Ishikawa (cell line): Measurements from ENCODE around the gene KRT38.
A peak's percentile ranks its signal among the peaks of the same experiment; 100 is the strongest.

Experiments
- CEBPB ChIP-seq: IDR thresholded peaks from 2 replicates; pipeline ENCODE4 v1.6.1; 2012
- CREB1 ChIP-seq: IDR thresholded peaks from 2 replicates; pipeline ENCODE4 v1.6.1; 2012; ENCODE audit warnings: low read depth
- EGR1 ChIP-seq: IDR thresholded peaks from 2 replicates; pipeline ENCODE4 v1.6.1; 2012
- EP300 ChIP-seq: IDR thresholded peaks from 2 replicates; pipeline ENCODE4 v1.6.1; 2012; ENCODE audit warnings: borderline replicate concordance
- FOXM1 ChIP-seq: IDR thresholded peaks from 2 replicates; pipeline ENCODE4 v1.6.1; 2012; ENCODE audit warnings: low read depth, borderline replicate concordance
- NFIC ChIP-seq: IDR thresholded peaks from 2 replicates; pipeline ENCODE4 v1.6.1; 2012
- RAD21 ChIP-seq: IDR thresholded peaks from 2 replicates; pipeline ENCODE4 v1.6.1; 2012; ENCODE audit warnings: low read depth
- TAF1 ChIP-seq: IDR thresholded peaks from 2 replicates; pipeline ENCODE4 v1.6.1; 2012; ENCODE audit warnings: low read depth, mild to moderate bottlenecking
- TCF12 ChIP-seq: IDR thresholded peaks from 2 replicates; pipeline ENCODE4 v1.6.1; 2012; ENCODE audit warnings: low read depth
- TEAD4 ChIP-seq: IDR thresholded peaks from 2 replicates; pipeline ENCODE4 v1.6.1; 2012
- YY1 ChIP-seq: IDR thresholded peaks from 2 replicates; pipeline ENCODE4 v1.6.1; 2012; ENCODE audit warnings: low read depth
- ZBTB7A ChIP-seq: IDR thresholded peaks from 2 replicates; pipeline ENCODE4 v1.6.1; 2012; ENCODE audit warnings: low read depth
- TF ChIP-seq, protein P1 (sequence below): IDR thresholded peaks from 2 replicates; pipeline ENCODE4 v1.6.1; 2012; ENCODE audit warnings: low read depth, mild to moderate bottlenecking
- TF ChIP-seq, protein P2 (sequence below): IDR thresholded peaks from 2 replicates; pipeline ENCODE4 v1.6.1; 2012
- TF ChIP-seq, protein P3 (sequence below): IDR thresholded peaks from 2 replicates; pipeline ENCODE4 v1.6.1; 2012

Gene KRT38

DNA sequence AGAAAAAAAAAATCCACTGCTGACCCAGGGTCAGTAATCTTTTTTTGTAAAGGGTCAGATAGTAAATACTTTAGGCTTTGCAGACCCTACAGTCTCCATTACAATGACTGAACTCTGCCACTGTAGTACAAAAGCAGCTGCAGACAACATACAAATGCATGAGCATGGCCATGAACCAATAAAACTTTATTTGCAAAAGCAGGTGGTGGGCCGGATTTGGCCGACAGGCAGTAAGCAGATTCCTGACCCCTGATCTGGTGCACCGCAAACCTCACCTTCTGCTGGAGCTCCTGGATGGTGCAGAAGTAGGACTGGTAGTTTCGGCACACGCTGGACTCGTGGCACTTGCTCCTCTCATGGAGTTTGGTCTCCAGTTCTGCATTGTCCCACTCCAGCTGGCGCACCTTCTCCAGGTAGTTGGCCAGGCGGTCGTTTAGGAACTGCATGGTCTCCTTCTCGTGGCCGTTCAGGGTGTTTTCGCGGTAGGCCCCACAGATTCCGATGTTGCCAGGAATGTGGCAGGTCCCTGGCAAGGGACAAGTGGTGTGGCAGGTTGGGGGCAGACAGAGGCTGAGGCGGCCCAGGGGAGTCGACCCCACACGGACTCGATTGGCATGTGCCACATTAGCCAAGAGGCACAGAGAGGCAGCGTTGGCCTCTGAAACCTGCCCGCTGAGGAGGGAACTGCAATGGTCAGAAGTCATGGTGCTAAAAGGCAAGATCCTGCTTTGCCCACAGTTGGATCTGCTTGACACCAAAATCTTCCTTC is 29.5 kb downstream of the KRT38 start:
- TF ChIP-seq TEAD4 = no peak
- no peak for TF ChIP-seq FOXM1
- no peak for TF ChIP-seq EP300

DNA sequence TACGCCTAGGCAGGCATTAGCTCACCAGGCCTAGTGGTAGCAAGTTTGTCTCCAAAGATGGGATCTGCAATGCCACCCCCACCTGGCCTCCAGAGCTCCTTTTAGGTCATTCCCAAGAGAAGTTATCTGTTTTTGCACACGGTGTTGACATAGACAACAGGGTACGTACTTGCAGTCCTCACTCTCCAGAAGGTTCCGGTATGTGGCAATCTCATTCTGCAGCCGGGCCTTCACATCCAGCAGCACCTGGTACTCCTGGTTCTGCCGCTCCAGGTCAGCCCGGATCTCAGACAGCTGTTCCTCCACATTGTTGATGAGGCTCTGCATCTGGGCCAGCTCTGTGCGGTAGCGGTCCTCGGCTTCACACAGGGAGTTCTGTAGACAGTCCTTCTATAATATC is 33.6 kb downstream of the KRT38 start:
- no peak for TF ChIP-seq CREB1
- no peak for TF ChIP-seq CEBPB
- no peak for TF ChIP-seq TAF1
- TF ChIP-seq RAD21 = no peak
- no peak for TF ChIP-seq YY1
- no peak for TF ChIP-seq ZBTB7A
- TF ChIP-seq, protein P1, sequence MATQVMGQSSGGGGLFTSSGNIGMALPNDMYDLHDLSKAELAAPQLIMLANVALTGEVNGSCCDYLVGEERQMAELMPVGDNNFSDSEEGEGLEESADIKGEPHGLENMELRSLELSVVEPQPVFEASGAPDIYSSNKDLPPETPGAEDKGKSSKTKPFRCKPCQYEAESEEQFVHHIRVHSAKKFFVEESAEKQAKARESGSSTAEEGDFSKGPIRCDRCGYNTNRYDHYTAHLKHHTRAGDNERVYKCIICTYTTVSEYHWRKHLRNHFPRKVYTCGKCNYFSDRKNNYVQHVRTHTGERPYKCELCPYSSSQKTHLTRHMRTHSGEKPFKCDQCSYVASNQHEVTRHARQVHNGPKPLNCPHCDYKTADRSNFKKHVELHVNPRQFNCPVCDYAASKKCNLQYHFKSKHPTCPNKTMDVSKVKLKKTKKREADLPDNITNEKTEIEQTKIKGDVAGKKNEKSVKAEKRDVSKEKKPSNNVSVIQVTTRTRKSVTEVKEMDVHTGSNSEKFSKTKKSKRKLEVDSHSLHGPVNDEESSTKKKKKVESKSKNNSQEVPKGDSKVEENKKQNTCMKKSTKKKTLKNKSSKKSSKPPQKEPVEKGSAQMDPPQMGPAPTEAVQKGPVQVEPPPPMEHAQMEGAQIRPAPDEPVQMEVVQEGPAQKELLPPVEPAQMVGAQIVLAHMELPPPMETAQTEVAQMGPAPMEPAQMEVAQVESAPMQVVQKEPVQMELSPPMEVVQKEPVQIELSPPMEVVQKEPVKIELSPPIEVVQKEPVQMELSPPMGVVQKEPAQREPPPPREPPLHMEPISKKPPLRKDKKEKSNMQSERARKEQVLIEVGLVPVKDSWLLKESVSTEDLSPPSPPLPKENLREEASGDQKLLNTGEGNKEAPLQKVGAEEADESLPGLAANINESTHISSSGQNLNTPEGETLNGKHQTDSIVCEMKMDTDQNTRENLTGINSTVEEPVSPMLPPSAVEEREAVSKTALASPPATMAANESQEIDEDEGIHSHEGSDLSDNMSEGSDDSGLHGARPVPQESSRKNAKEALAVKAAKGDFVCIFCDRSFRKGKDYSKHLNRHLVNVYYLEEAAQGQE = no peak
- no peak for TF ChIP-seq NFIC
- TF ChIP-seq, protein P2, sequence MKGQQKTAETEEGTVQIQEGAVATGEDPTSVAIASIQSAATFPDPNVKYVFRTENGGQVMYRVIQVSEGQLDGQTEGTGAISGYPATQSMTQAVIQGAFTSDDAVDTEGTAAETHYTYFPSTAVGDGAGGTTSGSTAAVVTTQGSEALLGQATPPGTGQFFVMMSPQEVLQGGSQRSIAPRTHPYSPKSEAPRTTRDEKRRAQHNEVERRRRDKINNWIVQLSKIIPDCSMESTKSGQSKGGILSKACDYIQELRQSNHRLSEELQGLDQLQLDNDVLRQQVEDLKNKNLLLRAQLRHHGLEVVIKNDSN = no peak
- TF ChIP-seq FOXM1 = no peak
- TF ChIP-seq, protein P3, sequence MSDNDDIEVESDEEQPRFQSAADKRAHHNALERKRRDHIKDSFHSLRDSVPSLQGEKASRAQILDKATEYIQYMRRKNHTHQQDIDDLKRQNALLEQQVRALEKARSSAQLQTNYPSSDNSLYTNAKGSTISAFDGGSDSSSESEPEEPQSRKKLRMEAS = no peak
- TF ChIP-seq EP300 = no peak

DNA sequence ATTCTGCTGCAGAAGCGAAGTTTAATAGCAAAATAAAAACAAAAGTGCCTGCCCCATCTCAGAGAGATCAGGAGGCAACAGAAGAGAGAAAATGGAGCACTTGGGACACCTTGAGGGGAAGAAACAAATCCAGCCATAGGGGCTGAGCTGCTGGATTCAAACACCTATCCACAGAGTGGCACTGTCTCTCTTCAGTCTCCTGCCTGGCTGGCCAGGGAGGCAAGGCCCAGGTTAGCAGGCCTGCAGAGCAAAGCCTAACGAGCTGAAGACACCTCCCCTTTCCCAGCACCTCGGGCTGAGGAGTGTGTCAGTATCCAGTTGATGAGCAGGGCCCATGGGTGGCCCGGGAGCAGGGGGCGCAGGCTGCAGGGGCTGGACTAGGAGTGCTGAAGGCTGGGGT is 34.6 kb downstream of the KRT38 start:
- peak; percentile 38 for TF ChIP-seq RAD21
- TF ChIP-seq ZBTB7A = no peak

DNA sequence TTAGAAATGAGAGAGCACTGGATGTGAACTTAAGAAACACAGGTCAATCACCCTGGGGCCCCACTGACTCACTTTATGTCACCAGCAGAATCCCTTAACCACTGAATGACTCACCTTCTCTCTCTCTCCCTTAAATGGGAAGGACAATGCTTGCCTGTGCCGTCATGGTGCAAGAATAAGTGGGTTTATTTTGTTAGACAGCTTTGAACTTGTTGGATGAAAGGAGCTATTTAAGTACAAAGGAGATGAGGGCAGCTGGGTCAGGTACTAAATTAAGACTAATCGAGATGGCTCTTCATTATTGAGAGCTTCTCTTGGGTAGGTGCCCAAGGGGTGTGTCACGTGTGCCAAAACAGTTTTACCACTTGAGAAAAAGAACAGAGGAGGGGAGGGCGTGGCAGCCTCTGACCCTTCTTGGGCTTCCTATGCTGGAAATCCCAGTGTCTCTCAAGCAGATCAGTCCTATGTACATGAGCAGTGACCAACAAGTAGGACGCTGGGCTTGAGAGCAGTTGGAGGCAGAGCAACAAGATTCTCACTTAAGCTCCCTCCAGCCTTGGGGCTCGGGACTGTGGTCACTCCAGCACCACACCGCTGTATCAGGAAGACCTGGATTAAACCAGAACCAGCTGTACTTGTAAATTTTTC is 36.6 kb downstream of the KRT38 start:
- no peak for TF ChIP-seq TAF1
- TF ChIP-seq YY1 = no peak
- no peak for TF ChIP-seq CEBPB
- no peak for TF ChIP-seq ZBTB7A
- TF ChIP-seq, protein P1 = no peak
- TF ChIP-seq EGR1 = no peak
- TF ChIP-seq TEAD4 = no peak
- no peak for TF ChIP-seq RAD21
- TF ChIP-seq, protein P2 = no peak
- no peak for TF ChIP-seq FOXM1
- TF ChIP-seq NFIC = no peak
- no peak for TF ChIP-seq EP300

DNA sequence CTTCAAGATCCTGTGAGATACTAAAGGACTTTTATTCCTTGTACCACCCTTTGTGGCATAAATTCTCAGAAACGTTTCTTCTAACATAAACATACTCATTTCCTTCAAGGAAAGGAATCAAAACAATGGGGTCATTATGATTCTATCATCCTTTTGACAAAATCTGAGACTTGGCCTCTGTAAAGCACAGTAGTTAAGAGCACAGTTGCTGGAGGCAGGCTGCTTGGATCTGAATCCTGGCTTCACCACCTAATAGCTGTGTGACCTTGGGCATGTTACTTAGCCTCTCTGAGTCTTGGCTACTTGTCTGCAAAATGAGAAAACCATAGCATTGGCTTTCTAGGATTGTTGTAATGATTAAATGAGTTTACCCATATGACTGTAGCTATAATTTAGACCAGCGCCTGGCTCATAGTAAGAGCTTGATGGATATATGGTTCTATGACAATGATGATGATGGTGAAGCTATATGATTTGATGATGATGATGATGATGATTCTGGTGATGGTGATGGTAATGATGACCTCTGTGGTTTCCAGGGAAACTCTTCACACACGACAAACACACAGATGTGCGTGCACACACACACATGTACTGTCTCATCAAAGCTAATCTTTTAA is 37.3 kb downstream of the KRT38 start:
- TF ChIP-seq TCF12 (no peak), EGR1 (no peak), RAD21 (no peak), ZBTB7A (no peak), NFIC (no peak), CREB1 (no peak), CEBPB (no peak), EP300 (no peak), FOXM1 (no peak)
- TF ChIP-seq, protein P1 = no peak
- TF ChIP-seq, protein P3 = no peak
